Activated T-helper 9 cell treated with anti-CD3 and anti-CD28 coated beads, Interleukin-2, amount 50 U/mL, for 16 hours (primary cell): ENCODE results near the gene KLF15.

Source experiments
- DNase-seq: peaks from one replicate; pipeline ENCODE4 v3.0.0-alpha.2; 2020; ENCODE audit warnings: low read depth

Gene KLF15

GRCh38 chr3:126306397-126306796 is 50.8 kb downstream of the KLF15 start:
- no peak for DNase-seq

GRCh38 chr3:126305427-126305826 is 51.8 kb downstream of the KLF15 start:
- no peak for DNase-seq

- DNase-seq: no peak
These were observed 52.5 kb downstream of the KLF15 start for GRCh38 chr3:126304704-126305103.

GRCh38 chr3:126304291-126304690 is 52.9 kb downstream of the KLF15 start:
- no peak for DNase-seq

- no peak for DNase-seq
These were observed 53.9 kb downstream of the KLF15 start for GRCh38 chr3:126303272-126303671.

- DNase-seq: no peak
These were observed 56.3 kb downstream of the KLF15 start for GRCh38 chr3:126300761-126301481.

- DNase-seq: no peak
These were observed 57.0 kb downstream of the KLF15 start for GRCh38 chr3:126300001-126300760.

- no peak for DNase-seq
These were observed 61.7 kb downstream of the KLF15 start for GRCh38 chr3:126295407-126295939.

- DNase-seq: no peak
These were observed 62.9 kb downstream of the KLF15 start for GRCh38 chr3:126294211-126294808.

- DNase-seq: no peak
These were observed 63.7 kb downstream of the KLF15 start for GRCh38 chr3:126293370-126294082.
